OCI-LY7 (cell line): ENCODE results near the gene GAS6.

Experiments
- CTCF ChIP-seq: fragments of 200-600 bp; sonication (generic); conservative IDR thresholded peaks from 2 replicates; pipeline ENCODE4 v1.5.1; 2014; ENCODE audit warnings: mild to moderate bottlenecking, antibody characterized with exemption, low read length, moderate library complexity, mixed read lengths
- EZH2phosphoT487 ChIP-seq: fragments of 200-600 bp; sonication (generic); IDR thresholded peaks from 2 replicates; pipeline ENCODE4 v1.6.1; 2018; ENCODE audit warnings: low read depth, borderline replicate concordance, mild to moderate bottlenecking, mixed run types, antibody characterized with exemption, low read length, moderate library complexity, mixed read lengths

- TF ChIP-seq CTCF (no peak), EZH2phosphoT487 (no peak)
These were observed 37.4 kb upstream of the GAS6 start for GRCh38 chr13:113901231-113901630.
